ENCODE measurements around the gene DDHD1. TPM values are rescaled to one million over a fixed set of nuclear protein-coding genes. Genes with fewer than 3 reads are reported as not detected.
"Not testable (repeated sequence)": the region's sequence is repeated elsewhere in the genome, so short reads cannot be mapped to it uniquely, and the experiment has no call there.

The DDHD1 gene
- polyA plus RNA-seq, 2 of the 4 experiments (the other 2 are of a cell fraction) = 6.2 to 12.3 TPM

DNA sequence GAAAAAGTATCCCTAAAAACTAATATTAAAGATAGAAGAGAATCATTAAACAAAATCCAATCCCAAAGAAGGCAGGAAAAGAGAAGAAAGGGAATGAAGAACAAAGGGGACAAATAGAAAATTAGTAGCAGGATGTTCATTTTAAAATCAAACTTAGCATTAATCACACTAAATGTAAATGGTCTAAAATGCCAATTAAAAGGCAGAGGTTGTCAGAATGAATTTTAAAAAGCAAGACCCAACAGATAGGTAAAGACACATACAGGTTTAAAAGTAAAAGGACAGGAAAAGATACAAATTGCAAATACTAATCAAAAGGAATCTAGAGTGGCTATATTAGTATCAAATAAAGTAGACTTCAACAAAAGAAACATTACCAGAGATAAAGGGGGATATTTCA lies 12.5 kb downstream of the DDHD1 start:
- H3K27ac ChIP-seq = no peak overlapping the region
- ATAC-seq = no peak
- ChIA-PET CTCF (interaction anchor here (1.5 kb wide), 1 partner anchor 13 kb away, joined by 4 read pairs; the partner anchor contains the start of gene DDHD1), POLR2A (no interaction called here)
- FAIRE-seq = peak; percentile 78
- peaks cover 33% of the 10 kb centered on the region for H3K9me3 ChIP-seq
- no peak overlapping the region for H3K4me2 ChIP-seq
- H3K4me1 ChIP-seq = no peaks in the 10 kb centered on the region
- no peak for DNase-seq (ENCODE audit: low read depth in 1 of 2, low spot score in 1 of 2)
- no peak for TF ChIP-seq MAZ (IDR thresholded peaks at IDR 0.05; ENCODE audit: borderline replicate concordance, low read depth, low read length)
- TF ChIP-seq KDM1A (IDR thresholded peaks at IDR 0.05; ENCODE audit: low read depth) = peak; percentile 61; the same call in 1 of the 2 replicates
- TF ChIP-seq RAD21 (conservative IDR thresholded peaks at IDR 0.05 in 1 of 2, IDR thresholded peaks at IDR 0.05 in 1 of 2) = no peak
- TF ChIP-seq, protein P1, sequence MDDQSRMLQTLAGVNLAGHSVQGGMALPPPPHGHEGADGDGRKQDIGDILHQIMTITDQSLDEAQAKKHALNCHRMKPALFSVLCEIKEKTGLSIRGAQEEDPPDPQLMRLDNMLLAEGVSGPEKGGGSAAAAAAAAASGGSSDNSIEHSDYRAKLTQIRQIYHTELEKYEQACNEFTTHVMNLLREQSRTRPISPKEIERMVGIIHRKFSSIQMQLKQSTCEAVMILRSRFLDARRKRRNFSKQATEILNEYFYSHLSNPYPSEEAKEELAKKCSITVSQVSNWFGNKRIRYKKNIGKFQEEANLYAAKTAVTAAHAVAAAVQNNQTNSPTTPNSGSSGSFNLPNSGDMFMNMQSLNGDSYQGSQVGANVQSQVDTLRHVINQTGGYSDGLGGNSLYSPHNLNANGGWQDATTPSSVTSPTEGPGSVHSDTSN (IDR thresholded peaks at IDR 0.05) = no peak
- no peak overlapping the region for H3K4me3 ChIP-seq

DNA sequence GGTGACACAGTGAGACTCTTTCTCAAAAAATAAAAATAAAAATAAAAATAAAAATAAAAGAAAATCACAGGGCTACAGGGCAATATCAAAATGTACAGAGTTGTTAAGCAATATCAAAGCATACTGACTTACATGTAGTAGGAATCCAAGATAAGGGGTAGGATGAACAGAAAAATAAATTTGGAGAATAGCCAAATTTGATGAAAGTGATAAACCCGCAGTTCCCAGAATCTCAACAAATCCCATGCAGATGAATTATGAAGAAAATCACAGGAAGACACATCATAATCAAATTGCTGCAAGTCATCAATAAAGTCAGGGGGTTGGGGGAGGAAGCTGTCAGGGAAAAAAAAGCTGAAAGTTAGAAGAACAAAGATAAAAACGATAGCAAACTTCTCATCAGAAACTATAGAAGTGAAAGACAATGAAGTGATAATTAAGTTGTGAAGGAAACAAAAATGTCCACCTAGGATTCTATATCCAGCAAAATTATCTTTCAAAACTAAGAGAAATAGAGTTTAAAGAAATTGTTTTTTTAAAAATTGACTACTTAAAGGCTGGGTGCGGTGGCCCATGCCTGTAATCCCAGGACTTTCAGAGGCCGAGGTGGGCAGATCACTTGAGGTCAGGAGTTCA lies 15.4 kb downstream of the DDHD1 start:
- FAIRE-seq = no peak
- Histone ChIP-seq H3K4me2 (no peak overlapping the region), H3K9me3 (peaks cover 33% of the 10 kb centered on the region), H3K4me3 (no peak overlapping the region), H3K27ac (no peak overlapping the region), H3K4me1 (no peaks in the 10 kb centered on the region)
- no peak for DNase-seq (ENCODE audit: low read depth in 1 of 2, low spot score in 1 of 2)
- no peak for TF ChIP-seq HDAC2 (IDR thresholded peaks at IDR 0.05)
- TF ChIP-seq POLR2AphosphoS2 (conservative IDR thresholded peaks at IDR 0.05; ENCODE audit: low read length) = no peak
- no peak for TF ChIP-seq EHMT2 (IDR thresholded peaks at IDR 0.05; ENCODE audit: low read depth)
- ATAC-seq = no peak
- 79% methylated on average over 4 of the region's 4 CpGs for WGBS (ENCODE audit: missing lambda C conversion rate)
- ChIA-PET POLR2A (no interaction called here), CTCF (interaction anchor here (1.6 kb wide), 1 partner anchor 12 kb away, joined by 5 read pairs; no protein-coding TSS in a partner anchor)

DNA sequence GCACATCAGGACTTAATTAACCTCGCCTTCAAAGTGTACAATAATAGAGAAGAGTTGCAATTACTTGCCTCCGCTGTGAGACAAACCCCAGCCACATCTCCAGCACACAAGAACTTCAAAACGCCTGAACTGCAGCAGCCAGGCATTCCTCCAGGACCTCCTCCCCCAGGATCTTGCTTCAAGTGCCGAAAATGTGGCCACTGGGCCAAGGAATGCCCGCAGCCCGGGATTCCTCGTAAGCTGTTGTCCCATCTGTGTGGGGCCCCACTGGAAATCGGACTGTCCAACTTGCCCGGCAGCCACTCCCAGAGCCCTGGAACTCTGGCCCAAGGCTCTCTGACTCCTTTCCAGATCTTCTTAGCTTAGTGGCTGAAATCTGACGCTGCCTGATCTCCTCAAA lies 22.6 kb downstream of the DDHD1 start:
- CTCF ChIA-PET, ATAC-seq, FAIRE-seq: not testable (repeated sequence)

DNA sequence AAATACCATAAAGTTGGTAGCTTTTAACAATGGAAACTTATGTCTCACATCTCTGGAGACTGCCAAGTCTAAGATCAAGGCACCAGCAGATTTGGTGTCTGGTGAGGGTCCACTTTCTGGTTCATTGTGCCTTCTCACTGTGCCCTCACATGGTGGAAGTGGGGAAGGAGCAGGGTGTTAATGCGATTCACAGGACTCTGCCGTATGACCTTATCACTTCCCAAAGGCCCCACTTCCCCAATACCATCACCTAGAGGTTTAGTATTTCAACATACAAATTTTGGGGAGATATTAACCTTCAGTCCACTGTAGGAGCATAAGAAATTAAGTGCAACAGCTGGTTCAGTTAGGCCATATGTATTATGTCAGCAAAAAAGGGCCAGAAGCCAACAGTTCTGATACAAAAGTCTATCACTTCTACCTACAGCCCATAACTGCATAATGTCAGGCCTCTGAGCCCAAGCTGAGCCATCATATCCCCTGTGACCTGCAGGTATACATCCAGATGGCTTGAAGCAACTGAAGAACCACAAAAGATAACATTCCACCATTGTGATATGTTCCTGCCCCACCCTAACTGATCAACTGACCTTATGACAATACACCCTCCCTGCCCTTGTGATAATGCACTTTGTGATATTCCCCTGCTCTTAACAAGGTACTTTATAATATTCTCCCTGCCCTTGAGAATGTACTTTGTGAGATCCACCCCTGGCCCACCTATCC lies 24.7 kb downstream of the DDHD1 start:
- Histone ChIP-seq H3K4me2 (no peak overlapping the region), H3K9me3 (no peaks in the 10 kb centered on the region), H3K4me1 (peaks cover under 1% of the 10 kb centered on the region; the same call in 1 of the 3 replicates), H3K27ac (no peak overlapping the region), H3K4me3 (no peak overlapping the region)
- ATAC-seq (no peak), FAIRE-seq (no peak), DNase-seq (ENCODE audit: low read depth in 1 of 2, low spot score in 1 of 2) (no peak)
- TF ChIP-seq JUNB (IDR thresholded peaks at IDR 0.05) (no peak), MAFK (IDR thresholded peaks at IDR 0.05; ENCODE audit: partially characterized antibody) (peak; percentile 30)
- CTCF ChIA-PET = interaction anchor here (1.2 to 2.3 kb wide), 2 partner anchors 19 to 24 kb away, joined by 6 to 7 read pairs; partner anchors contain the start of gene DDHD1
- POLR2A ChIA-PET = no interaction called here
- 89% methylated on average over 2 of the region's 2 CpGs for WGBS (ENCODE audit: missing lambda C conversion rate)

More for the DNA sequence above, 22.6 kb downstream of the DDHD1 start:
- 80% methylated on average over 8 of the region's 10 CpGs for WGBS (ENCODE audit: missing lambda C conversion rate)
- POLR2A ChIA-PET; H3K4me1 ChIP-seq; H3K27ac ChIP-seq; DNase-seq (ENCODE audit: low read depth in 1 of 2, low spot score in 1 of 2); H3K4me2 ChIP-seq; H3K9me3 ChIP-seq; H3K4me3 ChIP-seq: not testable (repeated sequence)

DNA sequence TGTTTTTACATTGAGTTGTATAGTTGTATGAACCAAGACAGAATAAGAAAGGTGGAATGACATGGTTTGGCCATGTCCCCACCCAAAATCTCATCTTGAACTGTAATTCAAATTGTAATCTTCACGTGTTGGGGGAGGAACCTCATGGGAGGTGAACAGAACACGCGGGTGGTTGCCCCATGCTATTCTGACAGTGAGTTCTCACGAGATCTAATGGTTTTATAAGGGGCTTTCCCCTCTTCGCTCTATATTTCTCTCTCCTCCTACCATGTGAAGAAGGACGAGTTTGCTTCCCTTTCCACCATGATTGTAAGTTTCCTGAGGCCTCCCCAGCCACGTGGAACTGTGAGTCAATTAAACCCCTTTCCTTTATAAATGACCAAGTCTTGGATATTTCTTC lies 25.3 kb downstream of the DDHD1 start:
- Histone ChIP-seq H3K27ac (no peak overlapping the region), H3K4me3 (no peak overlapping the region), H3K4me1 (peaks cover 3% of the 10 kb centered on the region; the same call in 1 of the 3 replicates), H3K4me2 (no peak overlapping the region), H3K9me3 (no peaks in the 10 kb centered on the region)
- ChIA-PET CTCF (interaction anchor here (1.2 to 2.3 kb wide), 2 partner anchors 18 to 25 kb away, joined by 6 to 7 read pairs; partner anchors contain the start of gene DDHD1), POLR2A (no interaction called here)
- DNase-seq (ENCODE audit: low read depth in 1 of 2, low spot score in 1 of 2) = no peak
- no peak for FAIRE-seq
- no peak for ATAC-seq
- 89% methylated on average over 7 of the region's 7 CpGs for WGBS (ENCODE audit: missing lambda C conversion rate)
- TF ChIP-seq MAZ (IDR thresholded peaks at IDR 0.05; ENCODE audit: borderline replicate concordance, low read depth, low read length) (no peak), NPAS2 (CRISPR knock-in tag; IDR thresholded peaks at IDR 0.05; ENCODE audit: borderline replicate concordance) (no peak), CBX8 (IDR thresholded peaks at IDR 0.05) (no peak), HOXB5 (CRISPR knock-in tag; IDR thresholded peaks at IDR 0.05) (no peak), NR3C1 (IDR thresholded peaks at IDR 0.05) (no peak), JUN (IDR thresholded peaks at IDR 0.05) (no peak), MYC (IDR thresholded peaks at IDR 0.05; ENCODE audit: borderline replicate concordance, low read length) (no peak), BHLHE40 (IDR thresholded peaks at IDR 0.05; ENCODE audit: low read depth, low read length) (no peak), ZFP36 (IDR thresholded peaks at IDR 0.05; ENCODE audit: borderline replicate concordance, partially characterized antibody) (no peak), SMC3 (IDR thresholded peaks at IDR 0.05) (no peak), RARB (CRISPR knock-in tag; IDR thresholded peaks at IDR 0.05) (no peak), EHF (CRISPR knock-in tag; IDR thresholded peaks at IDR 0.05) (no peak), RCOR1 (IDR thresholded peaks at IDR 0.05; ENCODE audit: low read depth, low read length) (no peak), RFX5 (IDR thresholded peaks at IDR 0.05) (no peak), RAD21 (conservative IDR thresholded peaks at IDR 0.05 in 1 of 2, IDR thresholded peaks at IDR 0.05 in 1 of 2) (no peak)
- TF ChIP-seq, protein P1 (IDR thresholded peaks at IDR 0.05) = no peak

Data from A549 (cell line).